GM23338 (cell line): ENCODE results near the gene COL9A3. TPM values are rescaled to one million over a fixed set of nuclear protein-coding genes. Genes with fewer than 3 reads are reported as not detected.

Experiments
- CREB1 ChIP-seq: fragments of 250-450 bp; sonication (Bioruptor Pico); IDR thresholded peaks from 2 replicates; pipeline ENCODE4 v1.5.0; 2020; ENCODE audit warnings: low read depth, mild to moderate bottlenecking, moderate library complexity
- EZH2phosphoT487 ChIP-seq: fragments of 200-600 bp; sonication (generic); IDR thresholded peaks from one replicate; pipeline ENCODE4 v1.8.1; 2018; ENCODE audit warnings: antibody characterized with exemption; ENCODE audit not compliant: unreplicated experiment
- JUNB ChIP-seq: IDR thresholded peaks from one replicate; pipeline ENCODE4 v1.6.1; 2016; ENCODE audit warnings: antibody characterized with exemption; ENCODE audit not compliant: unreplicated experiment
- NANOG ChIP-seq: IDR thresholded peaks from 2 replicates; pipeline ENCODE4 v1.6.1; 2016; ENCODE audit warnings: antibody characterized with exemption, borderline replicate concordance
- ZNF331 ChIP-seq: fragments of 250-450 bp; sonication (Bioruptor Pico); IDR thresholded peaks from 2 replicates; pipeline ENCODE4 v1.5.0; 2020; ENCODE audit warnings: low read depth, mild to moderate bottlenecking, moderate library complexity
- ZNF462 ChIP-seq: fragments of 250-450 bp; sonication (Bioruptor Pico); IDR thresholded peaks from 2 replicates; pipeline ENCODE4 v1.5.0; 2020; ENCODE audit warnings: mild to moderate bottlenecking, moderate library complexity
- polyA plus RNA-seq: library from polyadenylated mRNA; unstranded; fragments of >200 nt; fragmentation: Nextera tagmentation; extraction: Ambion mirVana; gene quantifications from 2 replicates; pipeline ENCODE4 v1.2.1, GENCODE V29; 2016
- total RNA-seq: library from RNA; depleted of rRNA; stranded (reverse); fragments of >200 nt; shearing (Covaris generic); gene quantifications from 2 replicates; pipeline ENCODE4 v1.2.3, GENCODE V29; 2014
- TF ChIP-seq, protein P1 (sequence below), 2 experiments: fragments of 200-600 bp in 1 of 2; sonication (generic) in 1 of 2; conservative IDR thresholded peaks; 2 replicates each; pipeline versions ENCODE4 v1.5.1 to v1.6.1; 2016 to 2017; ENCODE audit warnings: antibody characterized with exemption in 2 of 2, low read depth in 2 of 2, mild to moderate bottlenecking in 2 of 2, moderate library complexity in 1 of 2

Gene COL9A3
- total and polyA plus RNA-seq, 2 experiments from 2014 or later = 74.9 to 113 TPM

DNA sequence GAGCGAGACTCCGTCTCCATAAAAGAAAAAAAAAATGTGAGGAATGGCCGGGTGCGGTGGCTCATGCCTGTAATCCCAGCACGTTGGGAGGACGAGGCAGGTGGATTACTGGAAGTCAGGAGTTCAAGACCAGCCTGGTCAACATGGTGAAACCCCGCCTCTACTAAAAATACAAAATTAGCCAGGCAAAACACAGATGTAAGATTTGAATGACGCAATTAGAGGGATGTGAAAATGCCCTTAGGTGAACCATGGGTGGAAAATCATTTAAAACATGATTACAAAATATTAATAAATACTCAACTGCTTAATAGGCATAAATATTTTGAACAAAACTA, 20.9 kb downstream of the COL9A3 start (continued):
- TF ChIP-seq ZNF462 (CRISPR knock-in tag) = no peak
- no peak for TF ChIP-seq NANOG
- no peak for TF ChIP-seq CREB1 (CRISPR knock-in tag)
- TF ChIP-seq EZH2phosphoT487 = no peak
- TF ChIP-seq JUNB = no peak
- TF ChIP-seq ZNF331 (CRISPR knock-in tag) = no peak
- TF ChIP-seq, protein P1, sequence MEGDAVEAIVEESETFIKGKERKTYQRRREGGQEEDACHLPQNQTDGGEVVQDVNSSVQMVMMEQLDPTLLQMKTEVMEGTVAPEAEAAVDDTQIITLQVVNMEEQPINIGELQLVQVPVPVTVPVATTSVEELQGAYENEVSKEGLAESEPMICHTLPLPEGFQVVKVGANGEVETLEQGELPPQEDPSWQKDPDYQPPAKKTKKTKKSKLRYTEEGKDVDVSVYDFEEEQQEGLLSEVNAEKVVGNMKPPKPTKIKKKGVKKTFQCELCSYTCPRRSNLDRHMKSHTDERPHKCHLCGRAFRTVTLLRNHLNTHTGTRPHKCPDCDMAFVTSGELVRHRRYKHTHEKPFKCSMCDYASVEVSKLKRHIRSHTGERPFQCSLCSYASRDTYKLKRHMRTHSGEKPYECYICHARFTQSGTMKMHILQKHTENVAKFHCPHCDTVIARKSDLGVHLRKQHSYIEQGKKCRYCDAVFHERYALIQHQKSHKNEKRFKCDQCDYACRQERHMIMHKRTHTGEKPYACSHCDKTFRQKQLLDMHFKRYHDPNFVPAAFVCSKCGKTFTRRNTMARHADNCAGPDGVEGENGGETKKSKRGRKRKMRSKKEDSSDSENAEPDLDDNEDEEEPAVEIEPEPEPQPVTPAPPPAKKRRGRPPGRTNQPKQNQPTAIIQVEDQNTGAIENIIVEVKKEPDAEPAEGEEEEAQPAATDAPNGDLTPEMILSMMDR (conservative IDR thresholded peaks at IDR 0.05; ENCODE audit: low read depth in 2 of 2) = no peak
